ENCODE data around the gene MEIS1.

MEIS1 gene

GRCh38 chr2:66531567-66531966 is 96.6 kb downstream of the MEIS1 start:
- H3K27ac ChIP-seq (ENCODE audit: low read length) = no peak overlapping the region
- no peaks in the 10 kb centered on the region for H3K36me3 ChIP-seq (replicated peaks; ENCODE audit: low read depth, low read length)
- no peak overlapping the region for H3K4me3 ChIP-seq (ENCODE audit: low read length)
- no peaks in the 10 kb centered on the region for H3K4me1 ChIP-seq (ENCODE audit: low read length)
- no peaks in the 10 kb centered on the region for H3K79me2 ChIP-seq (ENCODE audit: low read length)
- H3K9ac ChIP-seq (ENCODE audit: low read length) = no peak overlapping the region
- H3K4me2 ChIP-seq (ENCODE audit: low read length) = no peak overlapping the region
- TF ChIP-seq CTCF (IDR thresholded peaks at IDR 0.05; ENCODE audit: low read depth, low read length) = no peak
- TF ChIP-seq EZH2phosphoT487 (IDR thresholded peaks at IDR 0.05; ENCODE audit: low read depth) = no peak
- H4K20me1 ChIP-seq (ENCODE audit: insufficient read depth, low read length) = no peaks in the 10 kb centered on the region
- no peaks in the 10 kb centered on the region for H3K27me3 ChIP-seq (ENCODE audit: low read depth, low read length)
- H3K9me3 ChIP-seq (ENCODE audit: insufficient read depth, low read length) = no peaks in the 10 kb centered on the region
- no peak overlapping the region for H2AFZ ChIP-seq (ENCODE audit: low read depth, low read length)

DNA sequence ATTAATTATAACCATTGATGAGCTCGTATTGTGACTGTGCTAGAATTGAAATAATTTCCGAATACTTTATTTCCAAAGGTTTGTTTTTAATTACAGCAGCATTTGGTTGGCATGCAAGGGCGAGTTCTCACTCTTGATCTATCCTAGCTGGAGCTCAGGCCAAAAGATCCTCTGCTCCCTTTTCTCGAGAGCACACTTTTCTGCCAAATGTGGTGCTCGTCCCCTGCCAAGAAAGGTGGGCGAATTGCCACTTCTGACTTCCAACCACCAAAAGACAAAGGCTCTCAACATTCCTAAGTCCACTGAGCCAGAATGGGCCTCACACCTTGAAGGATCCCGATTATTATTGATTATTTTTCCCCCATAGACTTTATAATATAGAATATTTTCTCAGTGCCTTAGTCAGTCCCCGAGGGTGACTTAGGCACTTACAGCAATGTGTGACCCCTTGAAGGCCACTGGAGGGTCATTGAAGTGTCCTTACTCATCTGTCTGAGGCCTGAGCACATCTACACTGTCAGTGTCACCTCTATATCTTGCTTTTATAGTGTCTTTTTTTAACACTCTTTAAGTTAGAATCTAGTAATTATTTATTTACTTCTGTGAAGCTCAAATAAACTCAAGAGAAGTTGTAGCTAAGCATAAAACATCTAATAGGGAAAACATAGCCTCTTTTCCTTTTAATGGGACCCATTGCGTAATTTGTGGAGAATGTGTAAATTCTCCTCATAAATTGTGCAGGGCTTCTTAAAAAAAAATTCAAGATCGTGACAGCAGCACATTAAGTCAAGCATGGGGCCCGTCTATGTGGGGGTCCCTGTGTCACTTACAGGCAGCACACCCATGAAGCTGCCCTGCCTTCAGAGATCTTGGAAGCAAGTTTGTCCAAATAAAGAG is 98.3 kb downstream of the MEIS1 start:
- no peaks in the 10 kb centered on the region for H4K20me1 ChIP-seq (ENCODE audit: insufficient read depth, low read length)
- TF ChIP-seq EZH2phosphoT487 (IDR thresholded peaks at IDR 0.05; ENCODE audit: low read depth) (no peak), CTCF (IDR thresholded peaks at IDR 0.05; ENCODE audit: low read depth, low read length) (no peak)
- H3K4me3 ChIP-seq (ENCODE audit: low read length) = no peak overlapping the region
- no peaks in the 10 kb centered on the region for H3K9me3 ChIP-seq (ENCODE audit: insufficient read depth, low read length)
- no peaks in the 10 kb centered on the region for H3K79me2 ChIP-seq (ENCODE audit: low read length)
- H2AFZ ChIP-seq (ENCODE audit: low read depth, low read length) = no peak overlapping the region
- no peaks in the 10 kb centered on the region for H3K4me1 ChIP-seq (ENCODE audit: low read length)
- no peaks in the 10 kb centered on the region for H3K36me3 ChIP-seq (replicated peaks; ENCODE audit: low read depth, low read length)
- H3K9ac ChIP-seq (ENCODE audit: low read length) = no peak overlapping the region
- no peaks in the 10 kb centered on the region for H3K27me3 ChIP-seq (ENCODE audit: low read depth, low read length)
- no peak overlapping the region for H3K4me2 ChIP-seq (ENCODE audit: low read length)
- no peak overlapping the region for H3K27ac ChIP-seq (ENCODE audit: low read length)

DNA sequence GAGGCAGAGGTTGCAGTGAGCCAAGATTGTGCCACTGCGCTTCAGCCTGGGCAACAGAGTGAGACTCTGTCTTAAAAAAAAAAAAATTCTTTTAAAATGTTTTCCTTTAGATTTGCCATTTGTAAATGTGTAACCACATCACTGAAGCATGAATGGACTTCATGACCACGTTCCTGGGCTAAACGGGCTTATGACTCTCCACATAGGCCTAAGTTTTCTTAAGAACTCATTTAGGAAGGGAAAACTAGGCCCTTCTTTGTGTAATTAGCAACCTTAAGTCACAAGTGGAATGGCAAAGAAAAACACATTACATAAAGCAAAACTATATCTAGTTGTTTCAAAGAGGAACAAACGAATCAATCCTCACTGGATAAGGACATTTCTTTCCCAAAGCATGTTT is 99.5 kb downstream of the MEIS1 start:
- no peak overlapping the region for H3K4me3 ChIP-seq (ENCODE audit: low read length)
- H2AFZ ChIP-seq (ENCODE audit: low read depth, low read length) = no peak overlapping the region
- no peaks in the 10 kb centered on the region for H3K4me1 ChIP-seq (ENCODE audit: low read length)
- no peaks in the 10 kb centered on the region for H3K9me3 ChIP-seq (ENCODE audit: insufficient read depth, low read length)
- no peaks in the 10 kb centered on the region for H3K27me3 ChIP-seq (ENCODE audit: low read depth, low read length)
- H3K27ac ChIP-seq (ENCODE audit: low read length) = no peak overlapping the region
- H3K36me3 ChIP-seq (replicated peaks; ENCODE audit: low read depth, low read length) = no peaks in the 10 kb centered on the region
- TF ChIP-seq EZH2phosphoT487 (IDR thresholded peaks at IDR 0.05; ENCODE audit: low read depth) = no peak
- H4K20me1 ChIP-seq (ENCODE audit: insufficient read depth, low read length) = no peaks in the 10 kb centered on the region
- H3K4me2 ChIP-seq (ENCODE audit: low read length) = no peak overlapping the region
- no peaks in the 10 kb centered on the region for H3K79me2 ChIP-seq (ENCODE audit: low read length)
- no peak overlapping the region for H3K9ac ChIP-seq (ENCODE audit: low read length)

- no peaks in the 10 kb centered on the region for H3K9me3 ChIP-seq (ENCODE audit: insufficient read depth, low read length)
- no peaks in the 10 kb centered on the region for H4K20me1 ChIP-seq (ENCODE audit: insufficient read depth, low read length)
- H3K27ac ChIP-seq (ENCODE audit: low read length) = no peak overlapping the region
- H3K4me2 ChIP-seq (ENCODE audit: low read length) = no peak overlapping the region
- H3K4me3 ChIP-seq (ENCODE audit: low read length) = no peak overlapping the region
- no peak overlapping the region for H2AFZ ChIP-seq (ENCODE audit: low read depth, low read length)
- H3K4me1 ChIP-seq (ENCODE audit: low read length) = no peaks in the 10 kb centered on the region
- H3K9ac ChIP-seq (ENCODE audit: low read length) = no peak overlapping the region
- no peaks in the 10 kb centered on the region for H3K79me2 ChIP-seq (ENCODE audit: low read length)
- TF ChIP-seq CTCF (IDR thresholded peaks at IDR 0.05; ENCODE audit: low read depth, low read length) (no peak), EZH2phosphoT487 (IDR thresholded peaks at IDR 0.05; ENCODE audit: low read depth) (no peak)
- H3K36me3 ChIP-seq (replicated peaks; ENCODE audit: low read depth, low read length) = no peaks in the 10 kb centered on the region
- H3K27me3 ChIP-seq (ENCODE audit: low read depth, low read length) = no peaks in the 10 kb centered on the region
Measured at GRCh38 chr2:66535574-66536289, 100.8 kb downstream of the MEIS1 start.

Data from OCI-LY3 (cell line).